ENCODE results near the gene TMEM212.

Gene TMEM212

GRCh38 chr3:171810629-171811294 is 32.4 kb upstream of the TMEM212 start:
- no peak overlapping the region for H3K27ac ChIP-seq (ENCODE audit: low read length)
- H2AFZ ChIP-seq (ENCODE audit: low read depth, low read length), result no peak overlapping the region
- H3K4me1 ChIP-seq (ENCODE audit: insufficient read depth, low read length), result no peaks in the 10 kb centered on the region
- H3K4me2 ChIP-seq (ENCODE audit: insufficient read depth, low read length), result no peak overlapping the region
- no peak overlapping the region for H3K4me3 ChIP-seq (ENCODE audit: low read depth in 1 of 2, low read length in 2 of 2)
- no peaks in the 10 kb centered on the region for H3K9me3 ChIP-seq (ENCODE audit: insufficient read depth, low read length, severe bottlenecking)
- TF ChIP-seq CTCF (IDR thresholded peaks at IDR 0.05; ENCODE audit: borderline replicate concordance, extremely low read depth, low read length, poor library complexity, severe bottlenecking), result no peak
- TF ChIP-seq EZH2 (IDR thresholded peaks at IDR 0.05; ENCODE audit: borderline replicate concordance, low read depth, low read length, severe bottlenecking), result no peak
- H3K27me3 ChIP-seq (ENCODE audit: insufficient read depth, low read length, poor library complexity), result no peaks in the 10 kb centered on the region
- no peak for ATAC-seq (ENCODE audit: insufficient read depth, low read depth)
- no peaks in the 10 kb centered on the region for H4K20me1 ChIP-seq (ENCODE audit: insufficient read depth, low read length)
- no peaks in the 10 kb centered on the region for H3K36me3 ChIP-seq (ENCODE audit: insufficient read depth, low read length)
- H3K9ac ChIP-seq (ENCODE audit: low read depth, low read length), result no peak overlapping the region
- no peak for DNase-seq
- H3K79me2 ChIP-seq (ENCODE audit: insufficient read depth, low read length), result no peaks in the 10 kb centered on the region

GRCh38 chr3:171811295-171811912 is 31.7 kb upstream of the TMEM212 start:
- no peaks in the 10 kb centered on the region for H3K79me2 ChIP-seq (ENCODE audit: insufficient read depth, low read length)
- H3K9me3 ChIP-seq (ENCODE audit: insufficient read depth, low read length, severe bottlenecking), result no peaks in the 10 kb centered on the region
- no peak overlapping the region for H3K4me3 ChIP-seq (ENCODE audit: low read depth in 1 of 2, low read length in 2 of 2)
- H3K4me2 ChIP-seq (ENCODE audit: insufficient read depth, low read length), result no peak overlapping the region
- H3K27ac ChIP-seq (ENCODE audit: low read length), result no peak overlapping the region
- no peaks in the 10 kb centered on the region for H3K4me1 ChIP-seq (ENCODE audit: insufficient read depth, low read length)
- no peaks in the 10 kb centered on the region for H3K27me3 ChIP-seq (ENCODE audit: insufficient read depth, low read length, poor library complexity)
- no peak for ATAC-seq (ENCODE audit: insufficient read depth, low read depth)
- TF ChIP-seq EZH2 (IDR thresholded peaks at IDR 0.05; ENCODE audit: borderline replicate concordance, low read depth, low read length, severe bottlenecking) (no peak), CTCF (IDR thresholded peaks at IDR 0.05; ENCODE audit: borderline replicate concordance, extremely low read depth, low read length, poor library complexity, severe bottlenecking) (no peak)
- DNase-seq, result no peak
- H3K36me3 ChIP-seq (ENCODE audit: insufficient read depth, low read length), result no peaks in the 10 kb centered on the region
- no peak overlapping the region for H2AFZ ChIP-seq (ENCODE audit: low read depth, low read length)
- no peak overlapping the region for H3K9ac ChIP-seq (ENCODE audit: low read depth, low read length)
- no peaks in the 10 kb centered on the region for H4K20me1 ChIP-seq (ENCODE audit: insufficient read depth, low read length)

GRCh38 chr3:171811913-171812335 is 31.2 kb upstream of the TMEM212 start:
- Histone ChIP-seq H3K4me2 (ENCODE audit: insufficient read depth, low read length) (no peak overlapping the region), H3K4me3 (ENCODE audit: low read depth in 1 of 2, low read length in 2 of 2) (no peak overlapping the region), H4K20me1 (ENCODE audit: insufficient read depth, low read length) (no peaks in the 10 kb centered on the region), H3K27ac (ENCODE audit: low read length) (no peak overlapping the region), H3K79me2 (ENCODE audit: insufficient read depth, low read length) (no peaks in the 10 kb centered on the region), H2AFZ (ENCODE audit: low read depth, low read length) (no peak overlapping the region), H3K36me3 (ENCODE audit: insufficient read depth, low read length) (no peaks in the 10 kb centered on the region), H3K4me1 (ENCODE audit: insufficient read depth, low read length) (no peaks in the 10 kb centered on the region), H3K27me3 (ENCODE audit: insufficient read depth, low read length, poor library complexity) (no peaks in the 10 kb centered on the region), H3K9me3 (ENCODE audit: insufficient read depth, low read length, severe bottlenecking) (no peaks in the 10 kb centered on the region), H3K9ac (ENCODE audit: low read depth, low read length) (no peak overlapping the region)
- TF ChIP-seq CTCF (IDR thresholded peaks at IDR 0.05; ENCODE audit: borderline replicate concordance, extremely low read depth, low read length, poor library complexity, severe bottlenecking), result no peak
- no peak for ATAC-seq (ENCODE audit: insufficient read depth, low read depth)
- no peak for DNase-seq
